HG02938 (cell line): ENCODE results near the gene EXOSC5.

Experiments
- ATAC-seq: cut with Tn5 transposase; IDR thresholded peaks from one replicate; pipeline ENCODE4 v1.9.1; 2021; ENCODE audit warnings: mild to moderate bottlenecking, moderate library complexity; ENCODE audit not compliant: unreplicated experiment

EXOSC5 gene

DNA sequence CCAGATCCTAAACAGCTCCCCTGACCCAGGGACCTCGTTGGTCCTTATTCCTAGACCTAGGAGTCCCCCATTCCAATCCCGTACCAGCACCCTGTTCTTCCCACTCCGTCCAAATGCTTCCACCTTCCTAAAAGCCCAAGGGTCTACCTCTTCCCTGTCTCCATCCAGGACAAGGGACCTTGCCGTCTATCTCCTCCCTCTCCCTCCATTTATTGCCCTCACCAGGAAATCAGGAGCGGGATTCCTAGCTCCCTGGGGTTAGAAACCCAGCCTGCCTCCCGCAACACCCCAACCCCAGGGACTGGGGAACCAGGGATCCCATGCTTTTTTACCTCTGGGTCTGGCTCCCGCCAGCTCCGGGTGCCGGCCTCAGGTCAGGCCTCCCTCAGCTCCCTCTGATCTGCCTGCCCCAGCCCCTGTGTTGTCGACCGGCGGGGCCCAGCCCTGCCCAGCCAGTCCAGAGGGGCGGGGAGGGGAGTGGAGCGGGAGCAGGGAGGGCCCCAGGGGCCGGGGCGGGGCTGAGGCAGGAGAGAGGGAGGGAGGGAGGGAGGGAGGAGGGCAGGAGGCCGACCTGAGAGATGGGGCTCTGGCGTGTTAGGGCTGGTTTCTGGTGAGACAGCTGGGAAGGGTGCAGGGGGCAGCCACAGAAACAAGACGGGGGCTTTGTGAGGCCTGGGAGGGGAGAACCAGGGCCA is 29.9 kb upstream of the EXOSC5 start, which contains the start of gene B3GNT8:
Gene B3GNT8, minus strand, starts transcription at position 423 of the 695 bp plus-strand sequence. CDS start 596 bp downstream, outside the sequence.
- no peak for ATAC-seq

DNA sequence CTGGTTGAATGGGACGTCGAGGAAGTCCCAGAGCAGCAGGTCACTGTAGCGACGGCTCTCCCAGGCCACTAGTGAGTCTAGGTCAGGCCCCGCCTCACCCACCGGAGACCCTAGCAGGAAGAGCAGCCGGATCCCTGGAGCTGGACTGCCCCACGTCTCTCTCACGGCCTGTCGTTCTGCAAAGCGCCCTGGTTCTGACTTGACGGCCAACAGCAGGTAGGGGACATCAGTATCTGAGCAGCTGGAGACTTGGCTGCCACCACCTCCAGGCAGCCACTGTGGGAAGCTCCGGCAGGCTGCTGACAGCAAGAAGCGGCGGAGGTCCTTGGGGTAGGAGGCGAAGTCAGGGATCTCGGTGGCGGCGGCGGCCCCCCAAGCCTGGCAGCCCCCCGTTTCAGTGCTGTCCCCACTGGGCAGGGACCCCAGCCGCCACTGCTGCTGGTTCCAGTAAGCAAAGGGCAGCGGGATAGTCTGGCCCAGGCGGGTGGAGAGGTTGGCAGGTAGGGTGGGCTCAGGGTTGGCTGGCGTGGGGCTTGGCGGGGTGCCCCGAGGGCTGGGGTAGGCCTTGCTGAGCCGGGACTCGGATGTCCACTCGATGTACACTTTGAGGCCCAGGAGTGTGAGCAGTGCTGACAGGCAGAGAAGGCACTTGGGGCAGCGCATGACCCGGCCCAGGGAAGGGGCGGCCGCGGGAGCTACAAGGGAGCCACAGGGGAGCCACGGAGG is 29.1 kb upstream of the EXOSC5 start:
- ATAC-seq, result no peak

DNA sequence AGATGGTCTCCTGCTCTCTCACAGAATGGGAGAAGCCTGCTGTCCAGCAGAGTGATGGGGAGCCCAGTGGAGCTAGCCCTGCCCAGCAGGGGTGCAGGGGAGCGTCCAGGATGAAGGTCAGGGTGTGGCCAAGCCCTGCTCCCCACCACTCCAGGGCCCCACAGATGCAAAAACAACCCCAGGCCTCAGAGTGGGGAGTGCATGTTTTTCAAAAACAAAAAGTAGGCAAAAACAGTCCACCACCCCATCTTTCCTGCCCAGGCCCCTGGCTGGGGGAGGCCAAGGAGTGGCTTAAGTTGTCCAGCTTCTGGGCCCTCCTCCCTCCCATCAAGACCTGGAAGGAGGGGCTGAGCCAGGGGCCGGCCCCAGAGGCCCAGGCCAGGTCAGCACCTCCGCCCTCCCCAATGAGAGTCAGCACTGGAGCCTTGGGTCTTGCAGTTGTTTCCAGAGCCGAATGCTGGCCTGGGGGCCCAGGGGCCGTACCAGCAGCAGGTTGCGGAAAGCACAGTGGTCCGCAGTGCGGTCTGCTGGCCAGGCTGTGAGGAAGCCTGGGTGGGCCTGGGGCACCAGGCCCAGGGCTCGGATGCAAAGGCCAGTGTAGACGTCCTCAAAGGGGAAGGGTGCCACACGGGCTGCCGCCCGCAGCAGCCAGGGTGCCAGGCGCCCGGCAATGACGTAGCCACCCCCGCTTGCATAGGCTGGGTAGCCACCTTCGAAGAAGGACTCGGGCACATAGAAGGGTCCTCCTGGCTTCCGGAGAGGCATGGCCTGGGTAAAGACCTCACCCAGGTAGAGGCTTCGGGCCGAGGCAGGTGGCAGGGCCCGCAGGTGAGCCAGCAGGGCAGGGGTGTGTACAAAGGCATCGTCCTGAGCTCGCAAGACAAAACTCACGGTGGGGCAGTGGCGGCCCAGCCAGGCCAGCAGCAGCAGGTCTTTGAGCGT is 28.3 kb upstream of the EXOSC5 start:
- ATAC-seq, result no peak

DNA sequence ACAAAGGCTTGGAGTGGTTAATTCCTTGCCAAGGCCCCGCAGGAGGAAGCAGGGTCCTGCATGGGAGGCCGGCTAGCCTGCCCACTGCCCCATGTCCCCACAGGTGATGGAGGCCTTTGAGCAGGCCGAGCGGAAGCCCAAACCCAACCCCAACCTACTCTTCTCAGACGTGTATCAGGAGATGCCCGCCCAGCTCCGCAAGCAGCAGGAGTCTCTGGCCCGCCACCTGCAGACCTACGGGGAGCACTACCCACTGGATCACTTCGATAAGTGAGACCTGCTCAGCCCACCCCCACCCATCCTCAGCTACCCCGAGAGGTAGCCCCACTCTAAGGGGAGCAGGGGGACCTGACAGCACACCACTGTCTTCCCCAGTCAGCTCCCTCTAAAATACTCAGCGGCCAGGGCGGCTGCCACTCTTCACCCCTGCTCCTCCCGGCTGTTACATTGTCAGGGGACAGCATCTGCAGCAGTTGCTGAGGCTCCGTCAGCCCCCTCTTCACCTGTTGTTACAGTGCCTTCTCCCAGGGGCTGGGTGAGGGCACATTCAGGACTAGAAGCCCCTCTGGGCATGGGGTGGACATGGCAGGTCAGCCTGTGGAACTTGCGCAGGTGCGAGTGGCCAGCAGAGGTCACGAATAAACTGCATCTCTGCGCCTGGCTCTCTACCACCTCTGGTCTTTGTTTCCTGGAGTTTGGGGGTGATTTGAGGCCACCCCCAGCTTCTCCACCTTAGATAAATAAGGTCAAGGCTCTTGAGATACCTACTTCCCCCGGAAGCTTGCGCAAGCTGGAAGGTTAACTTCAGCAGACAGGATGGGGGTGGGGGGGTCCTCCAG is 27.4 kb upstream of the EXOSC5 start:
- ATAC-seq, result no peak

DNA sequence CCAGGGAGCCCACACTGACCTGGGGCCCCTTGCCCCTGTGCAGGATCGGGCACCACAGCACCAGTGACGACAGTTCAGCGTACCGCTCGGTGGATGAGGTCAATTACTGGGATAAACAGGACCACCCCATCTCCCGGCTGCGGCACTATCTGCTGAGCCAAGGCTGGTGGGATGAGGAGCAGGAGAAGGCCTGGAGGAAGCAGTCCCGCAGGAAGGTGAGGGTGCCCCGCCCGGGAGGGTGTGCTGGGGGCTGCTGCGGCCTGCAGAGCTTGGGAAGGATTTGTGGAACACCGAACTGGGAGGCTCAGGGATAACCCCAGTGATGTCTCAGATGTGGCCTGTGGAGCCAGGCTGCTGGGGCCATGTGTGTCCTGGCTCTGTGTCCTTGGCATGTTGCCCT is 25.8 kb upstream of the EXOSC5 start:
- no peak for ATAC-seq

DNA sequence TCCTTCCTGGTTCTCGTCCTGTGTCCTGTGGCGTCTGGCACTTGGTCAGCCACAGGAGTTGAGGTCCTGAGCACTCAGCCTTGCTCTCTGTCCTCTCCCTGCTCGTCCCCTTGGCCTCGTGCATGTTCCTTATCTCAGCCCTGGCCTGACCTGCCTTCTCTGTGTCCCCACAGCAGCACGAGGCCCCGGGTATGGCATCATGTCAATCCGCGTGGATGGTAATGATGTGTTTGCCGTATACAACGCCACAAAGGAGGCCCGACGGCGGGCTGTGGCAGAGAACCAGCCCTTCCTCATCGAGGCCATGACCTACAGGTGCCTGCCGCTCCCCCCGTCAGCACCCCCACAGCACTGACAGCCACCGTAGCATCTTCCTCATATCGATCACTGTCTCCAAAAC is 25.3 kb upstream of the EXOSC5 start:
- ATAC-seq, result no peak

DNA sequence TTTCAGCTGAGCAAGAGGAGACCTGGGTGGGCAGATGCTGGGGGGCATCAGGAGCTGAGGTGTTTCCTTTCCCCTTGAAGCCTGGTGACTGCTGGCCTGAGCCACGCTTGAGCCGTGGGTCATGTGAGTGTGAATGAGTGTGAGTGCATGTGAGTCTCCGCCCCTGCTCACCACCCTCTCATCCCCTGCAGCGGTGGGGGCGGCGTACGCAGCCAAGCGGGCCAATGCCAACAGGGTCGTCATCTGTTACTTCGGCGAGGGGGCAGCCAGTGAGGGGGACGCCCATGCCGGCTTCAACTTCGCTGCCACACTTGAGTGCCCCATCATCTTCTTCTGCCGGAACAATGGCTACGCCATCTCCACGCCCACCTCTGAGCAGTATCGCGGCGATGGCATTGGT is 24.8 kb upstream of the EXOSC5 start:
- no peak for ATAC-seq

DNA sequence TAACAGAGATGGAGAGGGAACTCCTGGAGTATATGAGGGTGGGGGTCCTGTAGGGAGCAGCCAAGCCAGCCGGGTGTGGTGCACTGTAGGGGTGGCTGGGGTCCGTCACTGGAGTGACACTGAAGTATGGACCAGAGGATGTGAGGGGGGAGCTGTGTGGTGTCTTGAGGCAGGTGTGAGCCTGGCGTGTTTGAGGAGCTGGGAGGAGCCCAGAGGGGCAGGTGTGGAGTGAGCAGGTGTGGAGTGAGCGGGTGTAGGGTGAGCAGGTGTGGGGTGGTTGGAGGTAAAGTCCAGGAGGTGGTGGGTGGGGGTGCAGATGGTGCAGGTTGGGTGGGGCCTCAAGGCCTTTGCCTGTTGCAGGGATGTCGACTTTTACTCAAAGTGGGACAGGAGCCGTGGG is 24.2 kb upstream of the EXOSC5 start:
- ATAC-seq, result no peak

DNA sequence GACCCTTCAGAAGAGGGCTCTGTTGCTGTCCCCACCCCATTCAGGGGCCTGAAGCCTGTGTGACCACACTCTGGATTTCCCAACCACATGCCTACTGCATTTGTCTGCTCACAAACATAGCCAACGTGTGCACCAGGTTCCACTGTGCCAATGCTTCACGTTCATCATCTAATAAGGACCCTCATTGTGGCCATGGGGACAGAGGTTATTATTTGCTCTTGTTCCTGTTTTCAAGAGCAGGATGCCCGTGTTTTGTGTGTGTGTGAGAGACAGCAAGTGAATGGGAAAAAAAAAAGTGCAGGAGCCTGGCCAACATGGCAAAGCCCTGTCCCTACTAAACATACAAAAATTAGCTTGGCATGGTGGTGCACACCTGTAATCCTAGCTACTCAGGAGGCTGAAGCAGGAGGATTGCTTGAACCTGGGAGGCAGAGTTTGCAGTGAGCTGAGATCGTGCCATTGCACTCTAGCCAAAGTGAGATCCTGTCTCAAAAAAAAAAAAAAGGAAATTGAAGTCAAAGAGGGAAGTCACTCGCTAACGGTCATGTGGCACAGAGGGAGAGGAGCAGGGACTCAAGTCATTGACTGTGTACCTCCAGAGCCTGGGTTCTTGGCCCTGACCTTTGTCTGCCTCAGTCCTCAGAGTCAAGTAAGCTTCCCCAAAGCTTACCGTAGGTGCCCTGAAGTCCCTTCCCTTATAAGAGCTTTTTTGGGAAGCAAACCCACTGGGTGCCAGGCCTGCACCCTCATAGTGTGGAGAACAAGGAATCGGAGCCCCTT is 23.1 kb upstream of the EXOSC5 start:
- ATAC-seq, result no peak

DNA sequence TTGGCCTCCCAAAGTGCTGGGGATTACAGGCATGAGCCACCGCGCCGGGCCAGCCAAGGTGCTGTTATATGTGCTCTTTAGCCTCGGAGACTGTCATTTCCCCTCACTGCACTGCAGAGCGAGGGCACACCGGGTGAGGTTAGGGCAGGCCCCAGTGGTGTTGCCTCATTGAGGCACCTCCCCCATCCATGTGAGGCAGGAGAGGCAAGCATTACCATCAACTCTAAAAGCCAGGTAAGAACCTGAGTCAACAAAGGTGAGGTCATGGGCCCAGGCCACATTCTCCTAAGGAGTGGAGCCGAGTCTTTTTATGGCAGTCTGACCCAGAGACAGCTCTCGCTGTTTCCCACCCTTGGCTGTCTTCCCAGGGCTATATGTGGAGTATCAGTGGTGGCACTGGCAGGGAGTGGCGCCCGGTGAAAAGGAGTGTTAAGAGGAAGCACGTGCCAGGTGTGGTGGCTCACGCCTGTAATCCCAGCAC is 19.1 kb upstream of the EXOSC5 start:
- no peak for ATAC-seq

DNA sequence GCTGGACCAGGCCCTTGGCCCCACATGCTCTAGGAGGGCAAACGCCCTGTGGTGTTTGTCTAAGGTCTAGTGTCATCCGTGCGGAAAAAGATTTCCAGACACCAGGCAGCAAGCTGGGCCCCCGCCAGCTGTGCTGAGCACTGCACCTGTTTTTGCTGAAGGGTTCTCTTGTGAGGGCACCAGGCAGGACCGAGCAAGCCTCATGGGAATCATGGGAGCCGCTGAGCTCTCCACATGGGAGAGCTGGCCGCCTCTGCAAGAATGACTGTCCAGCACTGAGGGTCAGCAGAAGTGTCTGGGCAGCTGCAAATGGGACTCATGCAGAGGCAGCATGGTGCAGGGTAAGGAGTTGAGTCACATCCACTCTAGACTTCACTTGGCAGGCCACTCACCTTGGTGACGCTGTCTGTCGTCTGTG is 18.0 kb upstream of the EXOSC5 start:
- ATAC-seq, result no peak

DNA sequence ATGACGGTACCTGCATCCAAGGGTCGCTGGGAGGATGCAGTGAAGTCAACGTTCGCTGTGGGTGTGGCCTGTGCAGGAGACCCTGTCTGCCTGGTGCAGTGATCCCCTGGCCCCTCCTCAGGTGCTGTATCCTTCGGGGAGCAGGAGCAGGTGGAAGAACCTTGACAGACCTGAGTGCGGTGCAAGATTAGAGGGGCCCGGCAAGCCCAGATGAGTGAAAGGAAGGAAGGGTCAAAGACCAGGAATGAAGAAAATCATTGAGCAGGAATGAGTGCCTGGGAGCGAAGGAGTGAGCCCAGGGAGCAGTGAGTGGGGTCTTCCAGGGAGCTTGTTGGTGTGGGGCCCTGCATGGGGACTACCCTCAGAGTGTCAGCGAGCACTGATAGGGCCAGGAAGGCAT is 17.3 kb upstream of the EXOSC5 start:
- no peak for ATAC-seq

DNA sequence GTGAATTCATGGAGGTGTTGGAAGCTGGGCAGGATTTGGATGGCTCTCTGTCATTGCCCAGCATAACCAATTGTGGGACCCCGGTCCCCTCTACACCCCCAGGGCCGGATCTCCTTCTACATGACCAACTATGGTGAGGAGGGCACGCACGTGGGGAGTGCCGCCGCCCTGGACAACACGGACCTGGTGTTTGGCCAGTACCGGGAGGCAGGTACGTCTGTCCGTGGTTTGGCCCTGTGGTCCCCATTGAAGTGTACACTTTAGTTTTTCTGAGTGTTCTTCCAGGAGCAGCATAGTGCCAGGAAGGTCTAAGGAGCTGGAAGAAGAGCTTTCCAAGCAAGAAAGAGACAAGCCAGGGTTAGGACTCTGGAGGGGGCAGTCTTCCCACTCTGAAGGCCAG is 16.8 kb upstream of the EXOSC5 start:
- ATAC-seq, result no peak

DNA sequence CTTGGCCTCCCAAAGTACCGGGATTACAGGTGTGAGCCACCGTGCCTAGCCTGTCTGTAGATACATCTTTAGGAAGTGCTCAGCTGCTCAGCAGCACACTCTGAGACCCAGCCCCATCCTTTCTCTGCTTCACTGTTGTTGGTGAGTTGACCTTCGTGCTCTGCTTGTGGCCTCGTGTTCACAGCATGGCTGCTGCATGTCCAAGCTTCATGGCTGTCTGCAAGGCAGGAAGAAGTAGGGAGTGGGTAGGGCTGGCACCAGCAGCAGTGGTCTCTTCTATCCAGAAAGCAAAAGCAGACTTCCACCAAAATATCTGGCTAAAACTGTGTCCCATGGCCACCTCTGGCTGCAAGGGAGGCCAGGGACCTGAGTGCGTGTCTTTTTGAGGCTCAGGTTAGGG is 15.8 kb upstream of the EXOSC5 start:
- no peak for ATAC-seq

DNA sequence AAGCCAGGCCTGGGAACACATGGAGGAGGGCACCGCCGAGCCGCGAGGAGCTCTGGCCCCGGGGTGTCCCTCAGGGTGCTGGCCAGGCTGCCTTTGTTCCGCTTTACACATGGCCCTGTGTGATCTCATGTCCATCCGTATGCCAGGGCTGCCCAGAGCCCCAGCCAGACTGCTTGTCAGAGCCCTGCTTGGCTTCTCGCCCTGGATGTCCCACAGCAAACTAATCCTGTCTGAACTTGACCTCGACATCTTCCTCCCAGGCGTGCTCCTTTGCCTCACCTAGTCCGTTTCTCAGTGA is 14.8 kb upstream of the EXOSC5 start:
- no peak for ATAC-seq

DNA sequence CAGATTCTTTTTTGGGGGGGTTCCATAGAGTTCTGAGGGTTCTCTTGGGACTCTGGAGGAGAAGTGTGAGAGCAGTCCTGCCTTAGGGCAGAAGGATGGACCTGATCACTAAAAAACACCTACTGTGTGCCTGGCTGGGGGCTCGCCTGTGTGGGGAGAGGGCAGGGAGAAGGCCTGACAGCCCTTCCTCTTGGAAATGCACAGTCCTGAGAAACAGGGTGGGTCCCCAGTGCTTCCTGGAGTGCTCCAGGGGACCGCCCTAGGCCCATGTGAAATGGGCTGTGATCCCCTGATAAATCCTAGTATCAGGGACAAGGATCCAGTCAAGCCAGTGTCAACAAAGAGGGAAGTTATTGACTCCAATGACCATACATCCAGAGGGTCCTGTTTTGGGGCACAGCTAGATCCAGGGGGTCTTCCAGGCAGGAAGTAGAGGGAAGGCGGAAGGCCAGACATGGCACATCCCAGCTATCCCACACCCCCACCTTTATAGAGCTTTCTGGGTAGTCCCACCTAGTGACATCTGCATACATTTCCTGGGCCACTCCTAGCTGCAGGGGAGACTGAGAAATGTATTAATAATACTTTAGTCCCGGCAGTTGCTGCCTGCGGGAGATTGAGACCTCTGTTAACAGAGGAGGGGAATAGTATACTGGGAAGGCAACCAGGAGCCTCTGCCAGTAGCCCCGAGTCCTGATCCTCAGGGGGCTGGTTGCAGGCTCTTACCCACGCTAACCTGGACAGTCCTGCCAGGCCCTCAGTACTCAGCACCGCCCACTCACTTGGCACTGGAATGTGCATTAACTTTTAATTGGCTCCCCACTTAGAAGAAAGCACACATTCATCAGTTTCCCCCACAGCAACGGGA is 14.2 kb upstream of the EXOSC5 start:
- no peak for ATAC-seq

DNA sequence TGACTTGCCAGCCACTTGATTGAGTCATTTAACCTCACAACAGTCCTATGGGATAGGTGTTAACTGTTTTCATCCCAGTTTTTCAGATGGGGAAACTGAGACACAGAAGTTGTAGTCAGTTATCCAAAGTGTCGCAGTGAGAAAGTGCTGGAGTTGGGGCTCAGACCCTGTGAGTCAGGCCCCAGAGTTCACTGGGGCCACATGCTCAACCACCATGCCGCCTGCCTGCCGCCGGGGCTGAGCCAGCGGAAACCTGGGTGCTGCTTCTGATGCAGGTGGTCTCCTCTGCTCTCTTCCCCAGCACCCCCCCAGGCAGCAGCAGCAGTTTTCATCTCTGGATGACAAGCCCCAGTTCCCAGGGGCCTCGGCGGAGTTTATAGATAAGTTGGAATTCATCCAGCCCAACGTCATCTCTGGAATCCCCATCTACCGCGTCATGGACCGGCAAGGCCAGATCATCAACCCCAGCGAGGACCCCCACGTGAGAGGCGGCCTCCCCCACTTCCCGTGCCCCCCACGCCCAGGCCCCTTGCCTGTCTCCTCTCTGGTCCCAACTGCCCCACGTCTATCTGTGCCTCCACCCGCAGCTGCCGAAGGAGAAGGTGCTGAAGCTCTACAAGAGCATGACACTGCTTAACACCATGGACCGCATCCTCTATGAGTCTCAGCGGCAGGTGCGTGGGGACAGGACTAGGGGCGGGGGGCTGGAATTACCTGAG is 13.3 kb upstream of the EXOSC5 start:
- no peak for ATAC-seq

DNA sequence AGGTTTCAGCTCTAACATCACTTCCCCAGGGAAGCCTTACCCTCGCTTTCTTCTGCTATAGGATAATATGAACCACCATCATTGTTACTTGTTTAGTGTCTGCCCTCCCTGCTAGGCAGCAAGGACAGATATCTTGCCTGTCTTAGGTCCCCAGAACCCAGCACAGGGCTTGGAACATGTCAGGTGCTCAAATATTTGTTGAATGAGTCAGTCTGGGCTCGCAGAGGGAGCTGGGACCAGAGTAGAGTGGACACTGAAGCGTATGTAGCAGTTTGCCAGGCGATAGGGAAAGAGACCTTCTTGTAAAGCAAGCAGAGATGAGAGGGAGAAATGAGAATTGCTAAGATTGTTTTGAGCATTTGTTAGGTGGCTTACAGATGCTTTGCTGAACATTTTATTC is 12.1 kb upstream of the EXOSC5 start:
- ATAC-seq, result no peak
